PC-3 (cell line): ENCODE data around the gene DNAH3.

Experiments
- CTCF ChIP-seq: fragments of 300-600 bp; sonication (generic); conservative IDR thresholded peaks from 2 replicates; pipeline ENCODE4 v1.5.1; 2017; ENCODE audit warnings: antibody characterized with exemption, low read depth, mild to moderate bottlenecking, low read length
- EZH2 ChIP-seq: fragments of 300-600 bp; sonication (generic); IDR thresholded peaks from one replicate; pipeline ENCODE4 v1.6.1; 2017; ENCODE audit warnings: antibody characterized with exemption, mild to moderate bottlenecking, low read length; ENCODE audit not compliant: unreplicated experiment
- EZH2phosphoT487 ChIP-seq: fragments of 300-600 bp; sonication (generic); IDR thresholded peaks from 2 replicates; pipeline ENCODE4 v1.6.1; 2018; ENCODE audit warnings: mild to moderate bottlenecking, antibody characterized with exemption, low read length, borderline replicate concordance

DNA sequence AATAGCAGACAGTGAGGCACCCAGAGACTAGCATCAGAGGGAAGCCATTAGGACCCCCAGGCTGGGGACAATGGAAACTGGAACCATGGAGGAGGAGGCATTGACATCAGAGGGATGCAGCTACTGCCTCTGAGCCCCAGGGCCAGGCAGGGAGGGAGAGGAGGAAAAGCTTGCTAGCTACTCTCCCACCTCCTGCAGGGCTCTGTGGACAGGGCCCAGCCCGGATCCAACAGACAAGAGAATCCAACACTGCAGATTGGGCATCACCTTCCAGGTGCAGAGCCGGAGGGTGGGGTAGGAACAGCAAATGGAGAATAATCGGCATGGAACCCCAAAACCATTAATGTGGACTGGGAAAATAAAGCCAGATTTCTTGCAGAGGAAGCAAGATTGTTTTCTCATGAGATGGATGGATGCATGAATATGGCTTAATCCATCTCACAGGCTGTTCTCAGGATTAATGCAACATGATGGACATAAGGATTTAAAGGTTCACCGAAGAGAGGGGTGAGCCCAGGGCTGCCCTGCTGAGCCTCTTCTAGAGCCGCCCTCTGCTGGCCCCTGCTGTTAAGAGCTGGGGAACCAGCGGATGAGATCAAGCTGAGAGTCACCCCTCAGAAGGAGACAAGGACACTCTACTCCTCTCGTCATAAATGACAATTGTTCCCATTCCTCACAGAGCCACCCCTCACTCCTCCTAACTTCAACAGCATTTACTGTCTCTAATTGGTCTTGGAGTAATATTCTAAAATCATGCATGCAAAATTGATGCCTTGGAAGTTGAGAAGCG, 48.8 kb downstream of the DNAH3 start:
- TF ChIP-seq CTCF (peak; percentile 55), EZH2 (no peak), EZH2phosphoT487 (no peak)
